Suprapubic skin (tissue), 3 donors: ENCODE results near the gene CRTAC1.

ENCODE experiments used
- CTCF ChIP-seq, 2 donors: fragments of 200-600 bp in 1 of 2; fragments of 450-650 bp in 1 of 2; sonication (generic) in 1 of 2; IDR thresholded peaks; one replicate each; pipeline ENCODE4 v1.5.1; 2016 to 2019; ENCODE audit warnings: antibody characterized with exemption in 2 of 2, mild to moderate bottlenecking in 1 of 2, moderate library complexity in 1 of 2
- POLR2A ChIP-seq, 2 donors: fragments of 450-650 bp; IDR thresholded peaks; one replicate each; pipeline ENCODE4 v1.6.1; 2017; ENCODE audit warnings: antibody characterized with exemption in 2 of 2, mild to moderate bottlenecking in 2 of 2, moderate library complexity in 2 of 2

- TF ChIP-seq CTCF (IDR thresholded peaks at IDR 0.05) (no peak), POLR2A (IDR thresholded peaks at IDR 0.05) (no peak)
Observed at GRCh38 chr10:97974526-97975525, 55.6 kb downstream of the CRTAC1 start.
